Type B pancreatic cell (in vitro differentiated cells): ENCODE results near the gene SCUBE2. TPM values are rescaled to one million over a fixed set of nuclear protein-coding genes. Genes with fewer than 3 reads are reported as not detected.

Source experiments
- DNase-seq: peaks from one replicate; pipeline ENCODE4 v3.0.0; 2021; ENCODE audit warnings: mixed read lengths; ENCODE audit not compliant: unreplicated experiment; ENCODE audit errors: extremely low spot score
- H3K27ac Mint-ChIP-seq: 2 replicates; pipeline ENCODE4 v1.8.0; 2021; ENCODE audit warnings: mild to moderate bottlenecking, mixed read lengths
- H3K27me3 Mint-ChIP-seq: 2 replicates; pipeline ENCODE4 v1.8.0; 2021; ENCODE audit warnings: mixed read lengths
- H3K36me3 Mint-ChIP-seq: 2 replicates; pipeline ENCODE4 v1.8.0; 2021; ENCODE audit warnings: mixed read lengths
- H3K4me1 Mint-ChIP-seq: one replicate; pipeline ENCODE4 v1.8.0; 2021; ENCODE audit warnings: mixed read lengths; ENCODE audit not compliant: unreplicated experiment
- H3K4me3 Mint-ChIP-seq: 2 replicates; pipeline ENCODE4 v1.8.0; 2021; ENCODE audit warnings: mild to moderate bottlenecking, mixed read lengths
- H3K9me3 Mint-ChIP-seq: 2 replicates; pipeline ENCODE4 v1.8.0; 2021; ENCODE audit warnings: mixed read lengths
- total RNA-seq: library from RNA; stranded (reverse); gene quantifications from 2 replicates; pipeline ENCODE4 v1.2.1, GENCODE V29; 2021; ENCODE audit warnings: low replicate concordance
- TF ChIP-seq, protein P1 (sequence below): fragments of 200-600 bp; sonication (generic); conservative IDR thresholded peaks from 2 replicates; pipeline ENCODE4 v1.5.0; 2021; ENCODE audit warnings: antibody characterized with exemption, mild to moderate bottlenecking

SCUBE2 gene
- total RNA-seq, 1 donor from 2014 or later = 7.9 TPM

DNA sequence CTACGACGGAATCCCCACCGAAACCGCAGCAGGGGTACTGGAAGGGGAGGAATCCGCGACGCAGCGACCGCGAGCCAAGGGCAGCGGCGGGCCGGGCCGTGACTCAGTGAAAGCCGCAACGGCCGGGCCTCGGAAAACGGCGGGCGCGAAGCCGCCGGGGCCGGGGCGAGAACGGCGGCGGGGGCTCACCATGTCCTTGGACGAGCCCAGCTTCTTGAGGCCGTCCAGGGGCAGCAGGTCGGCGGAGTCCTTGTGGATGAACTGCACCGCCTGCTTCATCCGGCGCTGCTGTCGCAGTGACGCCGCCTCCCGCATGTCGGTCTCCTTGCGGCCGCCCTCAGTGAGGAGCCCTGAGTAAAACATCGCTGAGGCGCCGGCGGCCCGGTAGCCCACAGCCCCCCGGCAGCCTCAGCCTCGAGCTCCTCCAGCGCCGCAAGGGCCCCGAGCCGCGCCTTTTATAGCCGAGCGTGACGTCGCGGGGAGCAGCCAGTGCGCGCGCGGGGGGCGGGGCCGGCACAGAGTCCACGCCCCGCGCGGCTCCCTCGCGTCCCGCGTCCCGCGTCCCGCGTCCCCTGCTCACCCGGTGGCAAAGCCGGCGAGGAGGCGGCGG is 87.7 kb downstream of the SCUBE2 start, which contains the start of gene NRIP3:
NRIP3 (minus strand) TSS at position 429 of the 610 bp plus-strand sequence; CDS start at position 363, 66 bp downstream.
- DNase-seq = peak; percentile 77
- Mint-ChIP-seq H3K27me3 (peaks cover 86% of the 10 kb centered on the region), H3K36me3 (no peaks in the 10 kb centered on the region), H3K4me1 (peaks cover 6% of the 10 kb centered on the region), H3K9me3 (no peaks in the 10 kb centered on the region), H3K27ac (peak within 1 kb of the TSS; percentile 30), H3K4me3 (peak within 1 kb of the TSS; percentile 85)
- TF ChIP-seq, protein P1, sequence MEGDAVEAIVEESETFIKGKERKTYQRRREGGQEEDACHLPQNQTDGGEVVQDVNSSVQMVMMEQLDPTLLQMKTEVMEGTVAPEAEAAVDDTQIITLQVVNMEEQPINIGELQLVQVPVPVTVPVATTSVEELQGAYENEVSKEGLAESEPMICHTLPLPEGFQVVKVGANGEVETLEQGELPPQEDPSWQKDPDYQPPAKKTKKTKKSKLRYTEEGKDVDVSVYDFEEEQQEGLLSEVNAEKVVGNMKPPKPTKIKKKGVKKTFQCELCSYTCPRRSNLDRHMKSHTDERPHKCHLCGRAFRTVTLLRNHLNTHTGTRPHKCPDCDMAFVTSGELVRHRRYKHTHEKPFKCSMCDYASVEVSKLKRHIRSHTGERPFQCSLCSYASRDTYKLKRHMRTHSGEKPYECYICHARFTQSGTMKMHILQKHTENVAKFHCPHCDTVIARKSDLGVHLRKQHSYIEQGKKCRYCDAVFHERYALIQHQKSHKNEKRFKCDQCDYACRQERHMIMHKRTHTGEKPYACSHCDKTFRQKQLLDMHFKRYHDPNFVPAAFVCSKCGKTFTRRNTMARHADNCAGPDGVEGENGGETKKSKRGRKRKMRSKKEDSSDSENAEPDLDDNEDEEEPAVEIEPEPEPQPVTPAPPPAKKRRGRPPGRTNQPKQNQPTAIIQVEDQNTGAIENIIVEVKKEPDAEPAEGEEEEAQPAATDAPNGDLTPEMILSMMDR = peak; percentile 21

DNA sequence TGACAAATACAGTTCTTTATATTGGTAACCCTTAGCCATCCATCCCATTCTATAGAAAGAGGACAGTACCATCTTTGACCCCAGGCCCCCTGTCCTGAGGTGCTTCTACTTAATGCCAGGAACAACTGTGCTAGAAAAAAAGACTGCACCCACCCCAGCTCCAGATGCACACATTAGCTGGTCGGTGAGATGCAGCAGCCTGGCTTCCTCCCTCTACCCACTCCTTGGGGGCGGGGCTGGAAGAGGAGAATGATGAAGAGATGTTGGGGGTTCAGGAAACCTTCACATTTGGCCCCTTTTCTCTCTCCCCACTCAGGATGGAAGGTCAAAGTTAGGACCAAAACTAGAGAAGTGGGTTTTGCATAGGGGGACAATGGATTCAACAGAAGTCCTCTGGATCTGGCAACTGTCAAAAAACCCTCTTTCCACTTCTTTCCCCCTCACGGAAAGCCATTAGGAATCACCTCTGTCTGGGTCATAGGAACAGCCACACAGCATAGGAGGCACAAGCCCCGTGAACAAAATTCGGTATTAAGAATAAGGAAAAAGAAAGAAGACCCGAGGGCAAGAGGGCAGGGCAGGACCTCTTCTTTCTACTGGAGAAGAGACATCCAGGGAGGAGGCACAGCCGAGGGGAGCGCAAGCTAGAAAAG is 88.4 kb downstream of the SCUBE2 start:
- Mint-ChIP-seq H3K9me3 (no peaks in the 10 kb centered on the region), H3K27me3 (peaks cover 80% of the 10 kb centered on the region), H3K27ac (peak overlapping the region; percentile 30), H3K36me3 (no peaks in the 10 kb centered on the region), H3K4me3 (peak overlapping the region; percentile 85), H3K4me1 (peaks cover 6% of the 10 kb centered on the region)
- TF ChIP-seq, protein P1 = no peak
- no peak for DNase-seq

DNA sequence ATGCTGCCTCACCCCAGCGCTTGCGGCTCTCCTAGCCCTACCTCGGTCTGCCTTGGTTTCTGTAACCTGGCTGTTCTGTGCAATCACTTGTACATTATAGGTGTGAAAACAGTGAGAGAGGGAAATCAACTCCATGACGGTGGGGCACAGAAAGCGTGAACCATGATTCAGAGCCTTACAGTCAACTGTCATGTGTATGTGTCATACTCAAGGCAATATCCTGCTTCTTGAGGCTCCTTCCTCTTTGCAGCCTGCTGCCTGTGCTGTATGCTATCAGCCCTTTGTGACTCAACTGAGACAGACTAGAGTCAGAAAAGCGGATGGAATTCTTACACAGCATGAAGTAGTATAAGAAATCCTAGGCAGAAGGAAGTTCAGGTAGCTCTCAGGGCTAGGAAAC is 89.7 kb downstream of the SCUBE2 start:
- Mint-ChIP-seq H3K27me3 (peaks cover 69% of the 10 kb centered on the region), H3K36me3 (no peaks in the 10 kb centered on the region), H3K9me3 (no peaks in the 10 kb centered on the region), H3K4me1 (peaks cover 6% of the 10 kb centered on the region), H3K27ac (no peak overlapping the region), H3K4me3 (no peak overlapping the region)
- TF ChIP-seq, protein P1 = no peak
- DNase-seq = no peak

DNA sequence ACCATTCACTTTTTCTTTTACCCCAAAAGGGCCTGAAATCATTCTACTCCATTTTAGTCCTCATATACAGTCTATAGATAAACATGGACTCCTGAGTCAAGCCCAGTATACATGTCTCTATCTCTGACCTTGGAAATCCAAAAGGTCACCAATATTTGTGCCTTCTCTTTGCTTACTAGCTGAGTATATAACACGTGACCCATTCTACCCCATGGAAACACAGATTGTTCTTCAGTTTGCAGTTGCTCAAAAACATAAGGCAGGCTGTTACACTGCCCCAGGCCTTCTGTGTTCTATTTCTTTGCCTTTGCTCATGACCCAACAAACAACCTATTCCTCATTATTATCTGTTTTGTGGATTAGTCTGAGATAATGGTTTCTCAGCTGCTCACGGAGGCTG is 93.4 kb downstream of the SCUBE2 start:
- Mint-ChIP-seq H3K27ac (no peak overlapping the region), H3K36me3 (no peaks in the 10 kb centered on the region), H3K27me3 (peaks cover 50% of the 10 kb centered on the region), H3K4me1 (no peaks in the 10 kb centered on the region), H3K9me3 (no peaks in the 10 kb centered on the region), H3K4me3 (no peak overlapping the region)
- no peak for DNase-seq
- TF ChIP-seq, protein P1 = no peak

DNA sequence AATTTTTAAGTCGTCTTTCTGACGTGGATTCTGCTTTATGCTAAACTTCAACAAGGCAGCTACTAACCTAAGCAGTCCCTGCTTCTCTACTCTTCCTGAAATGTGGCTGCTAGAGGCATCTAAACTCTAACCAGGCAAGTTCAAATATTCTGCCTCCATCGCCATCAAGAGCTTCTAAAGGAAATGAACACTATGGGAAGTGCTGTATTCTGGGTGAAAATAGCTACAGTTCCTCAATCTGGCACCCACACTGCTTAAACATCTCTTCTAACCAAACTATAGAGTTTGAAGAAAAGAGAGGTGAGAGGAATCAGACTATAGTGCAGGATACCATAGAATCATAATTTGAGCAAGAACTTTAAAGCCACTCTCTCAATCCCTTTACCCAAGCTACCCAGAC is 93.9 kb downstream of the SCUBE2 start:
- TF ChIP-seq, protein P1 = no peak
- H3K36me3 Mint-ChIP-seq = no peaks in the 10 kb centered on the region
- H3K4me1 Mint-ChIP-seq = no peaks in the 10 kb centered on the region
- H3K27ac Mint-ChIP-seq = no peak overlapping the region
- H3K9me3 Mint-ChIP-seq = no peaks in the 10 kb centered on the region
- no peak overlapping the region for H3K4me3 Mint-ChIP-seq
- no peak for DNase-seq
- peaks cover 47% of the 10 kb centered on the region for H3K27me3 Mint-ChIP-seq
